Stimulated activated naive CD4-positive, alpha-beta T cell treated with Interleukin-2 at 50 U/mL for 16 hours (primary cell): Measurements from ENCODE around the gene TMED9.

Experiments used
- DNase-seq: peaks from one replicate; lab custom pipeline; 2025; lab: John Stamatoyannopoulos, UW

TMED9 gene

DNA sequence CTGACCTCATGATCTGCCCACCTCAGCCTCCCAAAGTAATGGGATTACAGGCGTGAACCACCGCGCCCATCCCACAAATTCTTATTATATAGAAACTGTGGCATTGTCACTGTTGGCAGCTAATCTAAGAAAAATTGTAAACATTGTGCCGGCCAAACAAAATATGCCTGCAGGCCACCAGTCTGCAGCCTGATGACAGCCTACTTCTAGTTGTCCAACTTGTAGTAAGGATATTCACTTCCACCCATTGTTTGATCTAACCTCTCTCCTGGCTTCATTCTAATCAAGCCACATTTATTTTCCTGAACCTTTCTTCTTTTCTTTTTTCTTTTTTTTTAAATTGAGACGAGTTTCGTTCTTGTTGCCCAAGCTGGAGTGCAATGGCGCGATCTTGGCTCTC, 13.7 kb upstream of the TMED9 start:
- no peak for DNase-seq

DNA sequence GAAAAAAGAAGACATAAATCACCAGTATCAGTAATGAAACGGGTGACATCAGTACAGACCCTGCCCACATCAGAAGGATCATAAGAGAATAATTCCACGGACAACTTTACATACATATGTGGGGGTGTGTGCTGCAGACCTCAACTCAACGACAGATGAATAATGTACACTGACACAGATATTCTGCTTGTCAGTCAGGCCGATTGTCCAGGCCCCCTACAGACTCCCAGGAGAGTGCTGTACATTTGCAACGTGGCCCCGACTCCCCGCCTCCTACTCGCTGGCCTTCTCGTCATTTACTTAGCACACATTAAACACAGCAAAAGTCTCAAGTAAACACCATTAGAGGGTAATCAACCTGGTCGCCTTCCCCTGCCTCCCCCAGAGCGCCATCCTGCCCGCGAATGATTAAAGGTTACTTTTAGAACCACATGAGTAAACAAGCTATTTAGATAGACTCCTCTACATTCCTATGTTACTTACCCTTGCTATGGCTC, 3.5 kb upstream of the TMED9 start:
- DNase-seq, result no peak

DNA sequence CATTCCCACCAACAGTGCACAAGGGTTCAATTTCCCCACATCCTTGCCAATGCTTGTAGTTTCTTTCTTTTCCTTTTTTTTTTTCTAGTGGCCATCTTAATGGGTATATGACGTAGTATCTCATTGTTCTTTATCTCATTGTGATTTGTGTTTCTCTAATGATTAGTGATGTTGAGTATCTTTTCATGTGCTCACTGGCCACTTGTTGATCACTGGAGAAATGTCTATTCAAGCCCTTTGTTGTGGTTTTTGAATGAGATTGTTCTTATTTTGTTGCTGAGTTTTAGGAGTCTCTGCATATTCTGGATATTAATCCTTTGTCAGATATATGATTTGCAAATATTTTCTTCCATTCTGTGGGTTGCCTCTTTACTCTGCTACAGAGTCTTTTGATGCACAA, 1.6 kb upstream of the TMED9 start:
- no peak for DNase-seq

DNA sequence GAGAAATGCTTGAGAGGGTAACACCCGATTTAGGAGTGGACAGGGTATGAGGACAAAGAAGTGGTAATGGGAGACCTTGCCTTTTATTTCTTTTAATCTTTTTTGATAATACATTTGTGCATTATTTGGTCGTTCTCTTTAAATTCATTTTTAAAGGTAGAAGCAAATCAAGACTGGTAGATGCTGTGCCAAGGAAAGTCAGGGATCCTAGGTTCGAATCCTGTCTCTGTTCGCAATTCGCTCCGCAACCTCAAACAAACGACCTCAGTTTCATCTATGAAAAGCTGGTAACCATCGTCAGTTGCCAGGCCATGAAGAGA, 353 bp upstream of the TMED9 start:
- DNase-seq, result no peak

DNA sequence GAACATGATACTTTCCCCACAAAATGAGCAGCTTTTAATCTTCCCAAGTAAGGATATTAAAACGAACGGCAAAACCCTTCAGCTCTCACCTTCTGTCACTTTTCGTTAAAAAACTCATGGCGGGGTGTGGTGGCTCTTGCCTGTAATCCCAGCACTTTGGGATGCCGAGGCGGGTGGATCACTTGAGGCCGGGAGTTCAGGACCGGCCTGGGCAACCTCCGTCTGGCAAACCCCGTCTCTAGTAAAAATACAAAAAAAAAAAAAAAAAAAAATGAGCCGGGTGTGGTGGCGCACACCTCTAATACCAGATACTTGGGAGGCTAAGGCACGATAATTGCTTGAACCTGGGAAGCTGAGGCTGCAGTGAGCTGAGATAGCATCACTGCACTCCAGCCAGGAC, 902 bp downstream of the TMED9 start:
- DNase-seq, result no peak

DNA sequence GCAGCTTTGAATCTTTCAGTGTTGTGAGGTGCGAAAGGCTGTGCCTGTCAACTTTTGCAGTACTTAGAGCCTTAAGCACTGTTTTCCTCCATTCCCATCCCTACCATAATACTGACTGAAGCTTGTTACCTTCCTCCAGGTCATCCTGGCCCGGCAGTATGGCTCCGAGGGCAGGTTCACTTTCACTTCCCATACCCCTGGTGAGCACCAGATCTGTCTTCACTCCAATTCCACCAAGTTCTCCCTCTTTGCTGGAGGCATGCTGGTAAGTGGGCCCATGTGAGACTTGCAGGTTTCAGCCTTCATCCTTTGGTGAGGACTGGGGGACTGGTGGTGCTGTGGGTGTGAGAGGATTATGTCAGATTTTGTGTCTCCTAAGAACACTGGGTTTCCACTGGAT, 1.5 kb downstream of the TMED9 start:
- DNase-seq, result no peak

DNA sequence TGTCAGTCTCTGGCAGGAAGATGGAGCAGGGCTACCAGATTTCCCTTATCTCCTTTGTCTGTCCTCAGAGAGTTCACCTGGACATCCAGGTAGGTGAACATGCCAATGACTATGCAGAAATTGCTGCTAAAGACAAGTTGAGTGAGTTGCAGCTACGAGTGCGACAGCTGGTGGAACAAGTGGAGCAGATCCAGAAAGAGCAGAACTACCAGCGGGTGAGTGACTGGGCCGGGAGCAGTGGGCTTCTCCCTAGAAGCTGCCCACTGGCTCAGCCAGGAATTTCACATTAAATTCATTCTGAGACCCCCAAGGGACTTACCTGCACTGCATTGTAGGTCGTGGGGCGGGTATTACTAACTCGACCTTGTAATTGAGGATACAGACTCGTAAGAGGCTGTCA, 2.1 kb downstream of the TMED9 start:
- DNase-seq, result no peak

DNA sequence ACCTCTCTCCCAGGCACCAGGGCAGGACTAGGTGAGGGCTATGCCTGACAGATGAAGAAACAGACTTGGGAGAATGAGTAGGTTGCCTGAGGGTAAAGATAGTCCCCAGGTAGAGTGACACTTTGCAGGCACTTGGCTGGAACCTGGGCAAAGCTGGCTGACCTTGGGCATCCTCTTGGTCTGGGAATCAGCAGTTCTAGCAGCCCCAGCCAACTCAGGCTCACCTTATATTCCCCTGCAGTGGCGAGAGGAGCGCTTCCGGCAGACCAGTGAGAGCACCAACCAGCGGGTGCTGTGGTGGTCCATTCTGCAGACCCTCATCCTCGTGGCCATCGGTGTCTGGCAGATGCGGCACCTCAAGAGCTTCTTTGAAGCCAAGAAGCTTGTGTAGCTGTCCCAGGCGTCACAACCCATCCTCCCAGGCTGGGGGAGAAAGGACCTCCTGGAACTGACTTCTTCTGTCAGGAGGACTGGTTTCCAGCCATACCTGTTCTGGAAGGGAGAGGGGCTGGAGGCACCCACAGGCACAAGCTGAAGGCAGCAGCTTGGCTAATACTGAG, 3.1 kb downstream of the TMED9 start:
- no peak for DNase-seq

DNA sequence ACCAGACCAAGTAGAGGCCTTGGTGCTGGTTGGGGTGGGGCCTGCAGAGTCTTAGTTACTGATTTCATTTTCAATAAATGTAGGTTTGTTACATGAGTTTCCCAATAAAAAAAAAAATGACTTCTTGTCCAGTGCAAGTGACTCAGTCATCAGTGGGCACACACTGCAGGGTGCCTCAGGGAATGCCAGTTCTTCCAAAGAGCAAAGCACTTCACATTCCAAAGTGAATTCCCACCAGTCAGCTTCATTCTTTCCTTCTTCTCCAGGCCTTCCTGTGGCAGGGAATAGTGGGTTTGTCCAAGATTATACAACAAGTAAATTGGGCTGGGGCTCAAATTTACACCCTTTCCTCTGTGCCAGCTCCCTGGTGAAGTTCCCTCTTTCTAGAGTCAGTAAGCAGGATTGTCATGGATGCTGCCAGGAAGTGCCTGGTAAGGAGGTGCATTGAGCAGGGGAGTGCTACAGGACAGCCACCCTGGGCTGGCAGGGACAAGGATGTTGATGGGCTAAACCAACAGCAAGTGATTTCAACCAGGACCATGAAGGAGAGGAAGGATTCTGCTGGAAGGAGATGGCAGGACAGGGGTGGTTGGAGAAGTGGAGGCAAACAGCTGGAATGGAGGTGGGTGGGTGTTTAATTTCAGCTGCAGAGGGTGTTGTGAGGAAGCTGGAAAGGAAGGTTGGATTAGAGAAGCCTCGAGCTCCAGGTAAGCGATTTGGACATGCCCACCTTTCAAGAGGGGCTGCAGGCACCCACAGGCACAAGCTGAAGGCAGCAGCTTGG, 4.2 kb downstream of the TMED9 start:
- DNase-seq, result no peak

DNA sequence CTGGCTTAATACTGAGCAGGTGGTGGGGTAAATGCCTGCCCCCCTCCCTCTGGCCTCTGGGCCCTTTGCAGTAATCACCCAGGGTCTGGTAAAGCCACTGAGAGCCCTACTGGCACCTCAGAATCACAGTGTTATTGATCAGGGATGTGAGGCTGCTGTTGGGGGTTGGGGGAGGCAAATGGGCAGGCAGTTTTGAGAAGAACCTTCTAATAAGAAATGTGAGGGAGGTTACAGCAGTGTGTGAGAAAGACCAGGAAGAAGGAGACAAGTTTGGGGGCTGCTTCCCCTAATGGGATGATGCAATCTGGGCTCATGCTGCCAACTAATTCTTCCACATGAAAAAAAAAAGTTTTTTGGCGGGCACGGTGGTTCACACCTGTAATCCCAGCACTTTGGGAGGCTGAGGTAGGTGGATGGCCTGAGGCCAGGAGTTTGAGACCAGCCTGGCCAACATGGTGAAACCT, 4.8 kb downstream of the TMED9 start:
- no peak for DNase-seq

DNA sequence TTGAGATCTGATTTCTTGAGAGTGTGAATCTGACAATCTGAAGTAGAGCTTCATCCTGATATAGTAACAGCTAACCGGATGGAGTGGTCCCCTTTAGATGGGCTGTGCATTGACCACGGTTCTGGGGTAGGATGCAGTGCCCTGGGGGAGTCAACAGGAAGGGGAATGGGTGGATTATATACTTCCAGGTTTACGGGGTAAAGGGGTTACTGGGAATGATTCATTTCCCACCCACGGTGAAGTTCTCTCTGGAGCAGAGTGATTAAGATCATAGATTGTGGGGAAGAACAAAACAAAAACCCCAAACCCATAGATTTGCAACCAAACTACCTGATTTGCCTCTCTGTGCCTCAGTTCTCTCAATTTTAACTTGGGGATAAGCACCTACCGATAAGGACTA, 6.5 kb downstream of the TMED9 start:
- no peak for DNase-seq

DNA sequence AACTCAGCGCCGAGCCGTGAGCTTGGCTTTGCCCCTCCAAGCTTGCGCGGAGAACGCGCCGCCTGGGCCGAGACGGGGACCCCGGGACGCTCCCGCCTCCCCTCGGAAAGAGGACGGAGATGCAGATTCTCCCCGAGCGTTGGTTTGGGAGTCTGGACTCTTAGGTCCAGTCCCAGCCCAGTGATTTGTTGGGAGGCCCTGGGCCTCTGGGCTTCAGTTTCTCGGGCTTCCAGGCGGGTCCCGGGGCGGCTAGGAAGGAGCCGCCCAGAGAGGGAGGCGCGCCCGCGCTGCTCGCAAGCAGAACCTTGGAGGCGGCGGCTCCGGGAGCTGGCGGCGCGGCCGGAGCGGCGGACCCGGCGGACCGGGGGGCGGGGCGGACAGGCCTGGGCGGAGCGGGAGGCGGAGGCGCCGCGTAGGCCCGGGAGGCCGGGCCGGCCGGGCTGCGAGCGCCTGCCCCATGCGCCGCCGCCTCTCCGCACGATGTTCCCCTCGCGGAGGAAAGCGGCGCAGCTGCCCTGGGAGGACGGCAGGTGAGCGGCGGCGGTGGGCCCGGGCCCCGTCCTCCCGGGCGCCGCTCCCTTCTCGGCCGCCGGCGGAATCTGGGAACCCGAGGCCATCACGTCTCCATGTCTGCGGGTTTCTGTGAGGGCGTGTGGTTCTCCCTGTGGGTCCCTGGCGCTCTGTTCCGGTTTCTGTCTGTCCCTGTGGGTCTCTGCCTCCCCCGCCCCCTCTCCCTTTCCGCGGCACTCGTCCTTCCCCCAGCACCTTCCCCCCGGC, 7.9 kb downstream of the TMED9 start, which contains the start of gene B4GALT7:
Gene B4GALT7 (plus strand): TSS at position 402 of the 777 bp plus-strand sequence. CDS start 79 bp downstream, at position 481.
- peak; percentile 75 for DNase-seq

DNA sequence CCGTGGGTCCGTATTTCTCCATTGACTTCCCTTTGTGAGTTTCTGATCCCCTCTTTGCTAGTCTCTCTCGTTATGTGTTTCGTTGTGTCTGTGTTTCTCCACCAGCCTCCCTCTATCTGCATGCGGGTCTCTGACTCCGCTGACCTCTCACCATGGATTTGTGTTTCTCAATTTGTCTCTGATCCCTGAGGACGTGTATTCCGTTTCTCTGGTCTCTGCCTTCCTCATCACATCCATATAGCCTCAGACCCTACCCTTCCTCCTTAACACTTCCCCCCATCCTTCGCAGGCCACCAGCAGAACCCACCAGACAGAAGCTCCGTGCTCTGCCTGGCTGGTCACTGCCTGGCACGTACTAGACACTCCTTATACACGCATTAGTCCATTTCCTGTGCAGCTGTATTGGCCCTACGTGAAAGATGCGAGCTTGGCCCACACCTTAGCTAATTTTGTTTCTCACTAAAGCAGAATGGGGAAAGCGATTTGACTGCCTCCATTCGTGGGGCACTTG, 8.6 kb downstream of the TMED9 start:
- no peak for DNase-seq

DNA sequence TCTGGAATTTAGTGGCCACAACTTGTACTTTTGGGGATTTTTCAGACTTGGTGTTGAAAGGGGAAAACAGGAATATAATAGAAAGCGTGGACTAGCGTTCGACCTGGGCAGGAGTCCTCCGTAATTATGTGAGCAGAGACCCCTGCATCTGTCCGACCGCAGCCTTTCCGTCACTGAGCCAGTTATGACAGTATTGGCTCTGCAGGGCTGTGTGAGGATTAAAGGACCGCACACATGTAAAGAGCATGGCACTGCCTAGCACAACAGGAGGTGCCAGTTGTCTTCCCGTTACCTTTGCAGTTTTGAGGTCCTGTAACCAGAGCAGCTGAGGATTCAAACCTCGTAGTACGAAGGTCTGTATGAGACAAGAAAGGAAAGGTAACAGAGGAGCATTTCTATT, 9.1 kb downstream of the TMED9 start:
- DNase-seq, result no peak

DNA sequence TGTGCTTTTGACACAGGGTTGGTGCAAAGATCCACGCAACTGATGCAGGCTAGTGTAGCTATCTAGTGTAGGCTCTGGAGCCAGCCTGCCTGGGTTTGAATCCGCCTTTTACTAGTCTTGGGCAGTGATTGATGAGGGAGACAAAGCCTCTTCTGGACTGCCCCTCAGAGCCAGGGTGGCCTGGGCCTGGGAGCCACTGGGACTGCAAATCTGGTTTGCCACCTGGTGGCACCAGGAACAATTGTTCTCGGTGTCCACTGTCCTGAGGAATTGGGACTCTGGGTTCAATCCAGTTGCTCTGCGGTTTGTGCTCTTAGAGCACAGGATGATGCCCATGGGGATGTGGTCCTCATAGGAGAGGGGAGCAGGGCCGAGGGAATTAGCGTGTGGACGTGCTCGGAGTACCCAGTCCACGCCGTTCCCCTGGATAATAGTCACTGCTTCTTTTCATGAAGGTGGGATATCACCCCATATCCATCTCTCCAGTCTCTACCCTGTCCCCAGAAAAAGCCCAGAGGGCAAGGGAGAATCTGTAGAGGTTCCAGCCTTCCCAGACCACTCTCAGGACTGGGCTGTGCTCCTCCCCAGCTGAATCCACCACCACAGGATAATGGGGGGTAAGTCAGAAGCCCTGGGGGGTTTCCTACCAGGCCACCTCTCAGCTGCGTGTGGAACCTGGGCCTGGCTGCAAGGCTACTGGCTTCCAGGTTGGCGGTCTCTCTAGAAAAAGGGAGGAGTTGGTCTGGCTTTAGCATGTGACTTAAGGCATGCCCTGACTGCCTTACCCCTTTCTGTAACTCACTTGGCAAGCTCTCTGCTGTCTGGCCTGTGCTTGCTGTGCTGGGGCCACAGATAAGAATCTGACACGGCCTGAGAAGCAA, 9.8 kb downstream of the TMED9 start:
- no peak for DNase-seq

DNA sequence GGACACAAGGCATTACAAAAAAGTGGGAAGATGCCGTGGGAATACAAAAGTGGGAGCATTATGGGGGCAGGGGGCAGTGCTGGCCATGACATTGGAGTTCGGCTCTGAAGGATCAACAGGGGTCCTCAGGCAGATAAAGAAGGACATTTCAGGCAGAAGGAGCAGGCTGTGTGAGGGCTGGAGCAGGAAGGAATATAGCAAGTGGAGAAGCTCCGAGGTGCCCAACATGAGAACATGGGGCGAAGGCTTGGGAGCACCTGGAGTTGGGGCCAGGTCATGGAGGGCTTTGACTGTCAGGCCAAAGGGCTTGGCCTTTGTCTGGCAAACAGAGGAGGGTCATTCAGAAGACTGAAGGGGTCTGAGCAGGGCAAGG, 10.4 kb downstream of the TMED9 start:
- no peak for DNase-seq

DNA sequence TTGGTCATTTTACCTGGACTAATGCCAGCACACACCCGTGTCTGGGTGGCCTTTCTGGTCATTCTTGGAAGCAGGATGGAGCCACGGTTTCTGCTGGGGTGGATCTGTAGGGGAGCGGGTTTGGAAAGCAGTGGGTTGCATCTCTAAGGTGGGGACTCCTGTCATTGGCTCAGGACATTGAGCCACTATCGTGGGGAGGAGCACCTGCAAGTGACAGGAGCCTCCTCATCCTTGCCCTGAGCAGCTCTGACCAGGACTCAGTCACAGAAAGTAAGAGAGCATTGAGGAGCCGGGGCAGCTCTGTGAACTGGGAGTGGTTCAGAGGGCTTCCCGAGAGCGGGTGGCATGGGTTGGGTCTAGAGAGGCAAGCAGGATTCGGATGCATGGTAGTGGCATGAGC, 11.6 kb downstream of the TMED9 start:
- no peak for DNase-seq

DNA sequence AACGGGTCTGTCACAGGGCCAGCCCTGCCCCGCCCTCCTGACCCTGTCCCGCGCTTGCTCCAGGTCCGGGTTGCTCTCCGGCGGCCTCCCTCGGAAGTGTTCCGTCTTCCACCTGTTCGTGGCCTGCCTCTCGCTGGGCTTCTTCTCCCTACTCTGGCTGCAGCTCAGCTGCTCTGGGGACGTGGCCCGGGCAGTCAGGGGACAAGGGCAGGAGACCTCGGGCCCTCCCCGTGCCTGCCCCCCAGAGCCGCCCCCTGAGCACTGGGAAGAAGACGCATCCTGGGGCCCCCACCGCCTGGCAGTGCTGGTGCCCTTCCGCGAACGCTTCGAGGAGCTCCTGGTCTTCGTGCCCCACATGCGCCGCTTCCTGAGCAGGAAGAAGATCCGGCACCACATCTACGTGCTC, 12.1 kb downstream of the TMED9 start:
- DNase-seq, result no peak

DNA sequence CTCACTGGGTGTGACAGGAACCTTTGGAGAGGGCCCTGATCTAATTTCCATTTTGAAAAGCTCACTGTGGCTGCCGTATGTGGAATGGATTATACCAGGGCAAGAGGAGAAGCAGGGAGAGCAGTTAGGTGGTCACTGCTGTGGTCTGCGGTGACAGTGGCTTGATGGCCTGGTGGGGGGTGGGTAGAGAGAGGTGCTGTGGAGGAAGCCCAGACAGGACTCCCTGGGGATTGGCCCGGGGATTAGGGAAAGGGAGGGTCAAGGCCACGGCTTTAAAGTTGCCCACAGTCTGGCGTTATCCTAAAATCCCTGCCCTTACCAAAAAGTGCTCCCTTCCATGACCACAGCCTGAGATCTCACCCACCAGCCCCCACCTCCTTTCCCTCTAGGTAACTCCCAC, 12.7 kb downstream of the TMED9 start:
- DNase-seq, result no peak

DNA sequence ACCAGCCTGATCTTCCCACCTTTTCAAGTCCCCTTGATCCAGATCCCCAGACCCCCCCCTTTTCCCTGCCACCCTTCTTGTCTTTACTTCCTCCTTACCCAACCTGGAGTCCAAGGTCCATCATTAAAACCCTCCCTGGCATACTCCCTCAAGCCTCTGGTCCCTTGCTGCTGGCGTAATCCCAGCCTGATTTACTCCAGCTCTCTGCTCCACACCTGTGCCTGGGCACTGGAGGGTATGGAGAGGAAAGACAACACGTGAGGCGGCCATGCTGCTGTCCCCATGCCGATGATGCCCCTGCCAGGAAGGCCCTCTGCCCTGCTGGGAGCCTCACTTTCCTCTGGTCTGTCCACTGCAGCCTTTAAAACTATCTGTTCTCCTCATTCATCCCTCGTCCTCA, 13.1 kb downstream of the TMED9 start:
- DNase-seq, result no peak

DNA sequence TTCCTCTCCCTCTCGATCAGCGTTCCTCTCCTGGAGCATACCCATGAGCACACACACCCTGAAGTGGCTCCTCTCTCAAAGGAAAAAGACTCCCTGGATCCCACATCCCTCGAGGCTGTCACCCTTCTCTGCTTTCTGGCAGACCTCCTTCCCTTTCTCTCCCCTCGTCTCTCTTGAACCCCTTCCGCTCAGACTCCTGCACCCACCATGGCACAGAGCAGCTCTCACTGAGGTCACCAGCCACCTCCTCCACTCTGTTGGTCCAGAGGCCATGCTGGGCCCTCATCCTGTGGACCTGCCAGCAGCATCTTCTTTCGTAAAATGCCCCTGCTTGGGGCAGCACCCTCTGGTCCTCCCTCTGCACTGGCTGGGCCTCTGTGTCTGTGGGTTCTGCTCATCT, 13.7 kb downstream of the TMED9 start:
- no peak for DNase-seq
